B cell (primary cell): Measurements from ENCODE around the gene ANKFN1. TPM values are rescaled to one million over a fixed set of nuclear protein-coding genes. Genes with fewer than 3 reads are reported as not detected.

Source experiments
- ATAC-seq: fragments of 200-7000 bp; cut with Tn5 transposase; one replicate; pipeline ENCODE4 v1.10.0; 2021; ENCODE audit warnings: low read depth, mild to moderate bottlenecking, moderate number of reproducible peaks, moderate library complexity
- CTCF ChIA-PET: fragments of 350-600 bp; sonication (Branson Sonifier 250); formaldehyde crosslinking; loops from one replicate; lab custom pipeline; 2021; ENCODE audit warnings: antibody characterized with exemption, inconsistent platforms; lab: Charles Lee
- POLR2A ChIA-PET: fragments of 350-600 bp; sonication (Branson Sonifier 250); formaldehyde crosslinking; loops from one replicate; lab custom pipeline; 2021; ENCODE audit warnings: antibody characterized with exemption; lab: Charles Lee
- DNase-seq: peaks from one replicate; pipeline ENCODE4 v3.0.0; 2013
- H2AFZ ChIP-seq: 2 replicates; pipeline ENCODE4 v1.6.1; 2012; ENCODE audit warnings: mild to moderate bottlenecking, low read depth, low read length; ENCODE audit not compliant: insufficient read depth, poor library complexity, severe bottlenecking
- H3K27ac ChIP-seq, 2 donors: 1 replicate in 1 of 2; 2 replicates in 1 of 2; pipeline ENCODE4 v1.5.1; 2012 to 2013; ENCODE audit warnings: low read length in 2 of 2, mild to moderate bottlenecking in 2 of 2, moderate library complexity in 1 of 2
- H3K27me3 ChIP-seq, 4 experiments: fragments of 200-600 bp in 1 of 4; sonication (generic) in 1 of 4; replicated peaks in 1 of 4; 1 replicate in 2 of 4; 2 replicates in 2 of 4; pipeline versions ENCODE4 v1.6.1 to v1.7.0; 2013 to 2016; ENCODE audit warnings: low read length in 3 of 4, mild to moderate bottlenecking in 2 of 4, mixed read lengths in 1 of 4, moderate library complexity in 1 of 4; ENCODE audit not compliant: insufficient read depth in 4 of 4, control insufficient read depth in 3 of 4; ENCODE audit errors: control extremely low read depth in 1 of 4
- H3K36me3 ChIP-seq, 2 experiments: replicated peaks in 1 of 2; 1 replicate in 1 of 2; 2 replicates in 1 of 2; pipeline versions ENCODE4 v1.6.1 to v1.7.1; 2013; ENCODE audit warnings: low read length in 1 of 2; ENCODE audit not compliant: insufficient read depth in 2 of 2, control insufficient read depth in 1 of 2; ENCODE audit errors: control extremely low read depth in 1 of 2, extremely low read depth in 1 of 2
- H3K4me1 ChIP-seq, 2 donors: fragments of 200-600 bp in 1 of 2; sonication (generic) in 1 of 2; 1 replicate in 1 of 2; 2 replicates in 1 of 2; pipeline versions ENCODE4 v1.5.1 to v1.6.1; 2013 to 2017; ENCODE audit warnings: low read length in 2 of 2; ENCODE audit not compliant: control insufficient read depth in 2 of 2, insufficient read depth in 2 of 2
- H3K4me2 ChIP-seq: replicated peaks from 2 replicates; pipeline ENCODE3; 2012; ENCODE audit warnings: mild to moderate bottlenecking, low read depth, low read length; ENCODE audit not compliant: poor library complexity, severe bottlenecking
- H3K4me3 ChIP-seq, 5 experiments: fragments of 200-600 bp in 1 of 5; sonication (generic) in 1 of 5; 1 replicate in 3 of 5; 2 replicates in 2 of 5; pipeline versions ENCODE4 v1.5.1 to v1.7.0; 2011 to 2016; ENCODE audit warnings: low read length in 4 of 5, mild to moderate bottlenecking in 4 of 5, low read depth in 2 of 5, control low read depth in 1 of 5, moderate library complexity in 1 of 5; ENCODE audit not compliant: insufficient read depth in 1 of 5; ENCODE audit errors: control extremely low read depth in 1 of 5, extremely low read depth in 1 of 5
- H3K79me2 ChIP-seq: fragments of 200-600 bp; sonication (generic); one replicate; pipeline ENCODE4 v1.6.0; 2016; ENCODE audit warnings: low read length; ENCODE audit not compliant: control insufficient read depth, insufficient read depth
- H3K9ac ChIP-seq: fragments of 200-600 bp; sonication (generic); 2 replicates; pipeline ENCODE4 v1.6.1; 2017; ENCODE audit warnings: mild to moderate bottlenecking, low read length, moderate library complexity
- H3K9me3 ChIP-seq, 3 donors: one replicate each; pipeline versions ENCODE4 v1.6.1 to v1.7.1; 2013; ENCODE audit warnings: low read length in 2 of 3; ENCODE audit not compliant: control insufficient read depth in 2 of 3, insufficient read depth in 1 of 3; ENCODE audit errors: control extremely low read depth in 1 of 3
- H4K20me1 ChIP-seq: 2 replicates; pipeline ENCODE4 v1.6.0; 2012; ENCODE audit warnings: mild to moderate bottlenecking, low read length; ENCODE audit not compliant: insufficient read depth, control insufficient read depth, poor library complexity, severe bottlenecking
- H3K27ac Mint-ChIP-seq: one replicate; pipeline ENCODE4 v1.8.0; 2021; ENCODE audit warnings: mixed read lengths
- H3K27me3 Mint-ChIP-seq: one replicate; pipeline ENCODE4 v1.8.0; 2021; ENCODE audit warnings: mixed read lengths
- H3K4me1 Mint-ChIP-seq: one replicate; pipeline ENCODE4 v1.8.0; 2021; ENCODE audit warnings: mixed read lengths
- H3K4me3 Mint-ChIP-seq: one replicate; pipeline ENCODE4 v1.8.0; 2021; ENCODE audit warnings: mixed read lengths
- H3K9me3 Mint-ChIP-seq: one replicate; pipeline ENCODE4 v1.8.0; 2022; ENCODE audit warnings: mixed read lengths; ENCODE audit not compliant: insufficient read depth
- EZH2 ChIP-seq: IDR thresholded peaks from 2 replicates; pipeline ENCODE4 v1.6.1; 2012; ENCODE audit warnings: borderline replicate concordance, low read depth, mild to moderate bottlenecking, moderate library complexity, low read length; ENCODE audit not compliant: insufficient read depth, poor library complexity, severe bottlenecking
- WGBS: methylation state at CpG from one replicate; pipeline ENCODE4 v1.1.5; 2013; ENCODE audit warnings: missing lambda C conversion rate; ENCODE audit not compliant: insufficient coverage; 5-methylcytosine and 5-hydroxymethylcytosine counted together
- intact Hi-C: fragments of 100-400 bp; cut with micrococcal nuclease; formaldehyde crosslinking; loops from one replicate; pipeline ENCODE4 v1.10.0; 2022
- polyA plus RNA-seq: library from polyadenylated mRNA; depleted of rRNA; stranded (reverse); fragments of >200 nt; gene quantifications from 2 replicates; pipeline ENCODE4 v1.2.3, GENCODE V29; 2012
- total RNA-seq, 2 donors: library from RNA; stranded (reverse); fragments of 120-200 nt in 1 of 2; gene quantifications; 1 replicate in 1 of 2; 2 replicates in 1 of 2; pipeline versions ENCODE4 v1.2.3 to v1.2.4, GENCODE V29; 2013 to 2022
- TF ChIP-seq, protein P1 (sequence below): fragments of 200-600 bp; IDR thresholded peaks from one replicate; pipeline ENCODE4 v1.8.0; 2022; ENCODE audit warnings: antibody characterized with exemption, mild to moderate bottlenecking

The ANKFN1 gene
- total and polyA plus RNA-seq, 2 donors (not counting 1 experiment from before 2014, with no cell fraction given) = not detected

DNA sequence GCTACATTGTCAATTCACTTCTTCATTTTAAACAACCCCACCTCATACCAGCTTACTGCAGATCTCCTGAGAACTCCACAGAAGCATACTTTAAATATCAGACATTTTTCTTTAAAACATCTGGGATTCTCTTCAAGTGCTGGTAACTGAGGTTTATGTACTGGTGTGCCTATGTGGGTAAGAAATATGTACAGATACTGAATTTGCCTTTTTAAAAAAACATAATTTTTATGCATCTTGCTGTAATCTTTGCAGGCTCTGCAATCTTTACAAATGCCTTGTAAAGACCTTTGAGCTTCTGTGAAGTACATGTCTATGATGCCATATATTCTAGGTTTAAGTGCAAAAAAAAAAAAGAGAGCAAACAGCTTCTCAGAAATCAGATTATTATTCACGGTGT lies 312.6 kb downstream of the ANKFN1 start:
- no peaks in the 10 kb centered on the region for H3K4me1 Mint-ChIP-seq
- no peaks in the 10 kb centered on the region for H4K20me1 ChIP-seq
- no peaks in the 10 kb centered on the region for H3K4me1 ChIP-seq
- no peak overlapping the region for H3K27ac Mint-ChIP-seq
- H3K27me3 Mint-ChIP-seq = peaks cover 9% of the 10 kb centered on the region
- no peak overlapping the region for H3K9ac ChIP-seq
- DNase-seq (no peak), ATAC-seq (no peak)
- H3K4me3 ChIP-seq = no peak overlapping the region
- no CpG with 5 or more reads among the region's 1 CpG for WGBS
- no peaks in the 10 kb centered on the region for H3K79me2 ChIP-seq
- intact Hi-C loops = no loop called here
- H3K9me3 Mint-ChIP-seq = no peaks in the 10 kb centered on the region
- no peak overlapping the region for H2AFZ ChIP-seq
- no peaks in the 10 kb centered on the region for H3K36me3 ChIP-seq
- no peaks in the 10 kb centered on the region for H3K27me3 ChIP-seq
- H3K9me3 ChIP-seq = no peaks in the 10 kb centered on the region
- ChIA-PET POLR2A (no interaction called here), CTCF (interaction anchor here (0.7 kb wide), 1 partner anchor 1571 kb away, joined by 3 read pairs; no protein-coding TSS in a partner anchor)
- TF ChIP-seq, protein P1, sequence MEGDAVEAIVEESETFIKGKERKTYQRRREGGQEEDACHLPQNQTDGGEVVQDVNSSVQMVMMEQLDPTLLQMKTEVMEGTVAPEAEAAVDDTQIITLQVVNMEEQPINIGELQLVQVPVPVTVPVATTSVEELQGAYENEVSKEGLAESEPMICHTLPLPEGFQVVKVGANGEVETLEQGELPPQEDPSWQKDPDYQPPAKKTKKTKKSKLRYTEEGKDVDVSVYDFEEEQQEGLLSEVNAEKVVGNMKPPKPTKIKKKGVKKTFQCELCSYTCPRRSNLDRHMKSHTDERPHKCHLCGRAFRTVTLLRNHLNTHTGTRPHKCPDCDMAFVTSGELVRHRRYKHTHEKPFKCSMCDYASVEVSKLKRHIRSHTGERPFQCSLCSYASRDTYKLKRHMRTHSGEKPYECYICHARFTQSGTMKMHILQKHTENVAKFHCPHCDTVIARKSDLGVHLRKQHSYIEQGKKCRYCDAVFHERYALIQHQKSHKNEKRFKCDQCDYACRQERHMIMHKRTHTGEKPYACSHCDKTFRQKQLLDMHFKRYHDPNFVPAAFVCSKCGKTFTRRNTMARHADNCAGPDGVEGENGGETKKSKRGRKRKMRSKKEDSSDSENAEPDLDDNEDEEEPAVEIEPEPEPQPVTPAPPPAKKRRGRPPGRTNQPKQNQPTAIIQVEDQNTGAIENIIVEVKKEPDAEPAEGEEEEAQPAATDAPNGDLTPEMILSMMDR = no peak
- TF ChIP-seq EZH2 = no peak
- H3K27ac ChIP-seq = no peak overlapping the region
- H3K4me3 Mint-ChIP-seq = no peak overlapping the region
- H3K4me2 ChIP-seq = no peak overlapping the region

DNA sequence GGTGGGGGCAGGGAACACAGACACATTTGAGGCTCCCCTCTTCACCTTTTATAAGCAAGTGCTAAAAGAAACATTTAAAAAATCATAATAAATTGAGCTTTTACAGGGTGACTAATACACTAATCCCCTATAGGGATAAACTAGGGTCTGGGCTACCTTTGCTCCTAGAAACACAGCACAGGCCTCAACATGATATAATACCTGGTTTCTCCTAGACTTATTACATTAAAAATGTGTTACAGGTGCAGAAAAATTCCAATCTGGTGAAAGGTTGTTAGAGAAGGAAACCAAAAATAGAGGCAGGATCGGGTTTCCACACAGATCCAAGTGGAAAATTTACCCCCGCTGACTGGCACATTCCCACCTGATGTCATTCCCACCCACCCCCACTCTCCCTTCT lies 315.6 kb downstream of the ANKFN1 start:
- no peaks in the 10 kb centered on the region for H3K4me1 Mint-ChIP-seq
- Histone ChIP-seq H3K4me1 (no peaks in the 10 kb centered on the region), H3K9ac (no peak overlapping the region), H2AFZ (no peak overlapping the region), H3K36me3 (no peaks in the 10 kb centered on the region), H4K20me1 (no peaks in the 10 kb centered on the region), H3K4me3 (no peak overlapping the region), H3K27ac (no peak overlapping the region), H3K27me3 (no peaks in the 10 kb centered on the region), H3K79me2 (no peaks in the 10 kb centered on the region), H3K4me2 (no peak overlapping the region), H3K9me3 (no peaks in the 10 kb centered on the region)
- CTCF ChIA-PET = no interaction called here
- peaks cover 10% of the 10 kb centered on the region for H3K27me3 Mint-ChIP-seq
- H3K4me3 Mint-ChIP-seq = no peak overlapping the region
- POLR2A ChIA-PET = no interaction called here
- intact Hi-C loops = no loop called here
- no peak for TF ChIP-seq EZH2
- TF ChIP-seq, protein P1 = no peak
- no CpG with 5 or more reads among the region's 2 CpGs for WGBS
- H3K9me3 Mint-ChIP-seq = peaks cover 6% of the 10 kb centered on the region
- ATAC-seq (no peak), DNase-seq (no peak)
- no peak overlapping the region for H3K27ac Mint-ChIP-seq
